Esophagus muscularis mucosa (tissue), 3 donors: Measurements from ENCODE around the gene ARRDC2.

Experiments used
- POLR2A ChIP-seq: fragments of 450-650 bp; IDR thresholded peaks from one replicate; pipeline ENCODE4 v1.6.1; 2017; ENCODE audit warnings: antibody characterized with exemption, moderate library complexity, mild to moderate bottlenecking, low read depth
- POLR2AphosphoS5 ChIP-seq, 2 donors: sonication (generic); formaldehyde crosslinking; IDR thresholded peaks; one replicate each; pipeline ENCODE4 v1.6.1; 2017; ENCODE audit warnings: antibody characterized with exemption in 2 of 2
- TF ChIP-seq, protein P1 (sequence below), 3 experiments: fragments of 200-600 bp in 2 of 3; fragments of 450-650 bp in 1 of 3; sonication (generic) in 2 of 3; IDR thresholded peaks; one replicate each; pipeline ENCODE4 v1.5.1; 2017 to 2019; ENCODE audit warnings: antibody characterized with exemption in 3 of 3, mild to moderate bottlenecking in 2 of 3, moderate library complexity in 1 of 3

DNA sequence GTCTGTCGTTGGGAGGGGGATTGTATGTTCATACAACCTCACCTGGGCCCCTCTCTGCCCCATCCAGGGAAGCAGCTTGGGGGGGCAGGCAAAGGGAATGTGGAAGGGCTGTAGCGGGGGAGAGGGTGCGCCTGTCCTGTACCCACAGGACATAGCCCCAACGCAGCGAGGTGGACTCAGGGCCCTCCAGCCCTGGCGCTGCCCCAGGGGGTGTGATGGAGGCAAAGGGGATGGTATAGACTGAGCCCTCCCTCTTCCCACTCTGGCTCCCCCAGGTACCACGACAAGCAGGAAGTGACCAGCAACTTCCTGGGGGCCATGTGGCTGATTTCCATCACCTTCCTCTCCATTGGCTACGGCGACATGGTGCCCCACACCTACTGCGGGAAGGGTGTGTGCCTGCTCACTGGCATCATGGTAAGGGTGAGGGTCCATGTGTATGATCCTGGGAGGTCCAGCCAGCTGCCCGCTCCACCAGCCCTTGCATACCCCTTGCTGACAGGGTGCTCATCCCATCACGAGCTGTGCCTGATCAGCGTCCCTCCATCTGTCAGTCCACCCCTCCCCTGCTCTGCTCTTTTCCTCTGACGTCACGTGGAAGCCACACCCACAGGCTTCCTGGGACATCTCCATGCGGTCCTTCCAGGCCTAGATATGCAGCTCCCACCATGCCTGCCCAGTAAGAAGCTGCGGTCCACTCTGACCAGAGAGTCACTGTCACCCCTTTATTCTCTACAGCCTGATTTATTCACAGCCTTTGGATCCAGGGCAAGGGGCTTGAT lies 22.7 kb upstream of the ARRDC2 start:
- TF ChIP-seq, protein P1, sequence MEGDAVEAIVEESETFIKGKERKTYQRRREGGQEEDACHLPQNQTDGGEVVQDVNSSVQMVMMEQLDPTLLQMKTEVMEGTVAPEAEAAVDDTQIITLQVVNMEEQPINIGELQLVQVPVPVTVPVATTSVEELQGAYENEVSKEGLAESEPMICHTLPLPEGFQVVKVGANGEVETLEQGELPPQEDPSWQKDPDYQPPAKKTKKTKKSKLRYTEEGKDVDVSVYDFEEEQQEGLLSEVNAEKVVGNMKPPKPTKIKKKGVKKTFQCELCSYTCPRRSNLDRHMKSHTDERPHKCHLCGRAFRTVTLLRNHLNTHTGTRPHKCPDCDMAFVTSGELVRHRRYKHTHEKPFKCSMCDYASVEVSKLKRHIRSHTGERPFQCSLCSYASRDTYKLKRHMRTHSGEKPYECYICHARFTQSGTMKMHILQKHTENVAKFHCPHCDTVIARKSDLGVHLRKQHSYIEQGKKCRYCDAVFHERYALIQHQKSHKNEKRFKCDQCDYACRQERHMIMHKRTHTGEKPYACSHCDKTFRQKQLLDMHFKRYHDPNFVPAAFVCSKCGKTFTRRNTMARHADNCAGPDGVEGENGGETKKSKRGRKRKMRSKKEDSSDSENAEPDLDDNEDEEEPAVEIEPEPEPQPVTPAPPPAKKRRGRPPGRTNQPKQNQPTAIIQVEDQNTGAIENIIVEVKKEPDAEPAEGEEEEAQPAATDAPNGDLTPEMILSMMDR (IDR thresholded peaks at IDR 0.05): no peak
- TF ChIP-seq POLR2AphosphoS5 (IDR thresholded peaks at IDR 0.05): no peak
- TF ChIP-seq POLR2A: no peak
